HepG2 (cell line): Measurements from ENCODE around the gene GNG12. TPM values are rescaled to one million over a fixed set of nuclear protein-coding genes. Genes with fewer than 3 reads are reported as not detected.
A peak's percentile ranks its signal among the peaks of the same experiment; 100 is the strongest.

Source experiments
- AGO2 ChIP-seq: fragments of 200-400 bp; formaldehyde crosslinking; optimal IDR thresholded peaks from 2 replicates; pipeline ENCODE3; 2017; ENCODE audit warnings: mild to moderate bottlenecking, low read depth, low read length, moderate library complexity
- ARID5B ChIP-seq: IDR thresholded peaks from 2 replicates; pipeline ENCODE4 v1.4.0; 2020; ENCODE audit warnings: mild to moderate bottlenecking, missing genetic modification reagents
- ARNTL ChIP-seq: sonication (generic); formaldehyde crosslinking; IDR thresholded peaks from 2 replicates; pipeline ENCODE4 v1.4.0; 2020; ENCODE audit warnings: mild to moderate bottlenecking, missing genetic modification reagents
- EP300 ChIP-seq, 3 experiments: sonication (generic) in 1 of 3; formaldehyde crosslinking in 1 of 3; IDR thresholded peaks; 2 replicates each; pipeline versions ENCODE4 v1.5.1 to v1.6.1; 2011 to 2020; ENCODE audit warnings: low read depth in 2 of 3, low read length in 2 of 3, borderline replicate concordance in 1 of 3, improper control_type of control experiment in 1 of 3, mild to moderate bottlenecking in 1 of 3, missing genetic modification reagents in 1 of 3, moderate library complexity in 1 of 3
- HBP1 ChIP-seq: IDR thresholded peaks from 2 replicates; pipeline ENCODE4 v1.6.1; 2016; ENCODE audit warnings: low read depth, control low read depth
- HIC2 ChIP-seq: sonication (generic); formaldehyde crosslinking; IDR thresholded peaks from 2 replicates; pipeline ENCODE4 v1.9.0; 2022; ENCODE audit warnings: low read depth, missing genetic modification reagents
- HMG20A ChIP-seq: IDR thresholded peaks from 2 replicates; pipeline ENCODE4 v1.6.1; 2016; ENCODE audit warnings: borderline replicate concordance
- HNF4A ChIP-seq: sonication (generic); formaldehyde crosslinking; IDR thresholded peaks from 2 replicates; pipeline ENCODE4 v1.4.0; 2020; ENCODE audit warnings: missing genetic modification reagents
- MED1 ChIP-seq: sonication (generic); formaldehyde crosslinking; IDR thresholded peaks from 2 replicates; pipeline ENCODE4 v1.4.0; 2020; ENCODE audit warnings: missing genetic modification reagents
- NR0B2 ChIP-seq: sonication (generic); formaldehyde crosslinking; IDR thresholded peaks from 2 replicates; pipeline ENCODE4 v1.4.0; 2020; ENCODE audit warnings: mild to moderate bottlenecking, missing genetic modification reagents
- NR2F2 ChIP-seq: IDR thresholded peaks from 2 replicates; pipeline ENCODE4 v1.6.1; 2012; ENCODE audit warnings: low read depth, inconsistent platforms, borderline replicate concordance
- PPARG ChIP-seq: conservative IDR thresholded peaks from 2 replicates; pipeline ENCODE4 v1.6.1; 2016; ENCODE audit warnings: missing biosample characterization, missing genetic modification reagents
- RARA ChIP-seq: IDR thresholded peaks from 2 replicates; pipeline ENCODE4 v1.6.1; 2016; ENCODE audit warnings: missing genetic modification reagents, missing compliant biosample characterization
- SALL1 ChIP-seq: sonication (generic); formaldehyde crosslinking; IDR thresholded peaks from 2 replicates; pipeline ENCODE4 v1.8.0; 2022; ENCODE audit warnings: mild to moderate bottlenecking, missing genetic modification reagents
- SOX13 ChIP-seq, 3 experiments: fragments of 450-650 bp in 1 of 3; sonication (generic) in 1 of 3; formaldehyde crosslinking in 1 of 3; IDR thresholded peaks in 2 of 3; conservative IDR thresholded peaks in 1 of 3; 2 replicates each; pipeline versions ENCODE4 v1.5.0 to v1.6.1; 2016 to 2020; ENCODE audit warnings: antibody characterized with exemption in 1 of 3, mild to moderate bottlenecking in 1 of 3, missing compliant biosample characterization in 1 of 3, missing genetic modification reagents in 1 of 3, moderate library complexity in 1 of 3
- ZBTB7B ChIP-seq: sonication (generic); formaldehyde crosslinking; IDR thresholded peaks from 2 replicates; pipeline ENCODE4 v1.4.0; 2020; ENCODE audit warnings: missing genetic modification reagents
- polyA plus RNA-seq, 8 experiments: library from polyadenylated mRNA; depleted of rRNA in 3 of 8; stranded (reverse) in 7 of 8; unstranded in 1 of 8; fragments of >200 nt; fragmentation: Illumina TruSeq in 4 of 8; extraction: Trizol in 4 of 8; gene quantifications; 2 replicates each; pipeline versions ENCODE4 v1.2.1 to v1.2.3, GENCODE V29; 2011 to 2016; ENCODE audit warnings: low read depth in 4 of 8, missing spikeins in 1 of 8, mixed read lengths in 1 of 8; ENCODE audit not compliant: insufficient read depth in 1 of 8
- total RNA-seq, 5 experiments: library from RNA; depleted of rRNA; stranded (reverse); fragments of >200 nt; fragmentation: Illumina TruSeq; extraction: Trizol; gene quantifications; 2 replicates each; pipeline ENCODE4 v1.2.3, GENCODE V29; 2016; ENCODE audit warnings: low read depth in 1 of 5

GNG12 gene
- total and polyA plus RNA-seq, 2 of the 13 experiments (the other 11 are each of a cell fraction or from before 2014, with no cell fraction given): 0.11 TPM

GRCh38 chr1:67738401-67738800 is 94.9 kb downstream of the GNG12 start (continued):
- TF ChIP-seq ARID5B (CRISPR knock-in tag): peak; percentile 35
- TF ChIP-seq SOX13 (IDR thresholded peaks at IDR 0.05): 0 out of 2 replicates have a peak, but pooled peaks have one; percentile 17
- TF ChIP-seq SOX13 (CRISPR knock-in tag; conservative IDR thresholded peaks at IDR 0.05 in 1 of 2, IDR thresholded peaks at IDR 0.05 in 1 of 2): no peak; a peak in 1 of 4 replicates
- TF ChIP-seq HIC2 (CRISPR knock-in tag): 0 out of 2 replicates have a peak, but pooled peaks have one; percentile 47
- TF ChIP-seq PPARG: no peak
- peak; percentile 34; the same call in 1 of the 2 replicates for TF ChIP-seq NR2F2
- TF ChIP-seq ARNTL (CRISPR knock-in tag): peak; percentile 40; the same call in 1 of the 2 replicates
- TF ChIP-seq RARA (CRISPR knock-in tag): peak; percentile 41; the same call in 1 of the 2 replicates
- peak in 1 of 2 experiments; percentile 33; a peak in 1 of 4 replicates for TF ChIP-seq EP300 (IDR thresholded peaks at IDR 0.05; ENCODE audit: low read depth in 2 of 2, low read length in 2 of 2)
- TF ChIP-seq EP300 (CRISPR knock-in tag; IDR thresholded peaks at IDR 0.05; ENCODE audit: borderline replicate concordance): no peak; the same call in 1 of the 2 replicates
- TF ChIP-seq HBP1: 0 out of 2 replicates have a peak, but pooled peaks have one; percentile 26
- no peak for TF ChIP-seq AGO2
- TF ChIP-seq NR0B2 (CRISPR knock-in tag): no peak
- peak; percentile 39; the same call in 1 of the 2 replicates for TF ChIP-seq HMG20A (CRISPR knock-in tag)
- TF ChIP-seq ZBTB7B (CRISPR knock-in tag): peak; percentile 62; the same call in 1 of the 2 replicates
- TF ChIP-seq HNF4A (CRISPR knock-in tag): peak; percentile 49; the same call in 1 of the 2 replicates
- peak; percentile 83 for TF ChIP-seq SALL1 (CRISPR knock-in tag)
- peak; percentile 53; the same call in 1 of the 2 replicates for TF ChIP-seq MED1 (CRISPR knock-in tag)
